HEK293 (cell line): ENCODE measurements around the gene COL8A1.

ENCODE experiments used
- CTCF ChIA-PET: fragments of 350-600 bp; formaldehyde crosslinking; extraction: SDS; loops from one replicate; lab custom pipeline; 2021; ENCODE audit warnings: antibody characterized with exemption; lab: Yijun Ruan, JAX
- POLR2A ChIA-PET: fragments of 300-600 bp; formaldehyde crosslinking; extraction: SDS; loops from one replicate; lab custom pipeline; 2020; ENCODE audit warnings: antibody characterized with exemption, inconsistent platforms; lab: Yijun Ruan, JAX
- H3K27ac ChIP-seq: fragments of 200-500 bp; sonication (Bioruptor generic); 2 replicates; pipeline ENCODE4 v1.5.1; 2014; ENCODE audit warnings: low read depth, low read length, control low read depth, inconsistent platforms; ENCODE audit errors: extremely low read depth
- H3K36me3 ChIP-seq, 2 experiments: fragments of 200-500 bp in 1 of 2; sonication (Bioruptor generic) in 1 of 2; 1 replicate in 1 of 2; 2 replicates in 1 of 2; pipeline ENCODE4 v1.5.1; 2014 to 2017; ENCODE audit warnings: inconsistent platforms in 2 of 2, low read length in 2 of 2; ENCODE audit not compliant: control insufficient read depth in 2 of 2, insufficient read depth in 1 of 2
- H3K4me1 ChIP-seq: fragments of 200-500 bp; sonication (Bioruptor generic); 2 replicates; pipeline ENCODE4 v1.5.1; 2014; ENCODE audit warnings: mild to moderate bottlenecking, low read length, inconsistent platforms; ENCODE audit not compliant: control insufficient read depth, insufficient read depth
- H3K4me3 ChIP-seq: 2 replicates; pipeline ENCODE4 v1.5.1; 2011; ENCODE audit warnings: low read depth, mild to moderate bottlenecking, control low read depth, low read length, moderate library complexity
- H3K9me3 ChIP-seq: fragments of 200-500 bp; sonication (Bioruptor generic); 2 replicates; pipeline ENCODE4 v1.5.1; 2014; ENCODE audit warnings: low read depth, low read length, inconsistent platforms; ENCODE audit not compliant: control insufficient read depth, insufficient read depth
- BCL11A ChIP-seq: fragments of 450-650 bp; formaldehyde crosslinking; IDR thresholded peaks from 2 replicates; pipeline ENCODE4 v1.5.1; 2016; ENCODE audit warnings: low read depth, missing biosample characterization, missing genetic modification characterization
- GLI4 ChIP-seq: fragments of 450-650 bp; formaldehyde crosslinking; IDR thresholded peaks from 2 replicates; pipeline ENCODE4 v1.5.1; 2016; ENCODE audit warnings: missing biosample characterization, missing genetic modification characterization
- KLF1 ChIP-seq: fragments of 450-650 bp; formaldehyde crosslinking; IDR thresholded peaks from 2 replicates; pipeline ENCODE4 v1.5.1; 2016; ENCODE audit warnings: missing biosample characterization, missing genetic modification characterization
- KLF17 ChIP-seq: fragments of 450-650 bp; formaldehyde crosslinking; IDR thresholded peaks from 2 replicates; pipeline ENCODE4 v1.5.1; 2016; ENCODE audit warnings: missing biosample characterization, missing genetic modification characterization
- PRDM4 ChIP-seq: fragments of 450-650 bp; formaldehyde crosslinking; IDR thresholded peaks from 2 replicates; pipeline ENCODE4 v1.5.1; 2017; ENCODE audit warnings: missing biosample characterization, missing genetic modification characterization
- SP2 ChIP-seq: fragments of 450-650 bp; formaldehyde crosslinking; IDR thresholded peaks from 2 replicates; pipeline ENCODE4 v1.5.1; 2016; ENCODE audit warnings: missing biosample characterization, missing genetic modification characterization
- SP7 ChIP-seq: fragments of 450-650 bp; formaldehyde crosslinking; IDR thresholded peaks from 2 replicates; pipeline ENCODE4 v1.5.1; 2016; ENCODE audit warnings: missing biosample characterization, missing genetic modification characterization
- WT1 ChIP-seq: fragments of 450-650 bp; formaldehyde crosslinking; IDR thresholded peaks from 2 replicates; pipeline ENCODE4 v1.5.1; 2016; ENCODE audit warnings: missing biosample characterization, missing genetic modification characterization
- ZBTB10 ChIP-seq: fragments of 450-650 bp; formaldehyde crosslinking; IDR thresholded peaks from 2 replicates; pipeline ENCODE4 v1.5.1; 2016; ENCODE audit warnings: missing biosample characterization, missing genetic modification characterization
- ZBTB21 ChIP-seq: fragments of 450-650 bp; formaldehyde crosslinking; IDR thresholded peaks from 2 replicates; pipeline ENCODE4 v1.5.1; 2017; ENCODE audit warnings: missing biosample characterization, missing genetic modification characterization
- ZBTB48 ChIP-seq: fragments of 450-650 bp; formaldehyde crosslinking; IDR thresholded peaks from 2 replicates; pipeline ENCODE4 v1.5.1; 2016; ENCODE audit warnings: missing biosample characterization, missing genetic modification characterization
- ZFP3 ChIP-seq: fragments of 450-650 bp; formaldehyde crosslinking; IDR thresholded peaks from 2 replicates; pipeline ENCODE4 v1.5.1; 2016; ENCODE audit warnings: low read depth, missing biosample characterization, missing genetic modification characterization
- ZFP37 ChIP-seq: fragments of 450-650 bp; formaldehyde crosslinking; IDR thresholded peaks from 2 replicates; pipeline ENCODE4 v1.5.1; 2016; ENCODE audit warnings: missing biosample characterization, missing genetic modification characterization
- ZFP41 ChIP-seq: fragments of 450-650 bp; formaldehyde crosslinking; IDR thresholded peaks from 2 replicates; pipeline ENCODE4 v1.5.1; 2016; ENCODE audit warnings: missing biosample characterization, missing genetic modification characterization, borderline replicate concordance
- ZNF114 ChIP-seq: fragments of 450-650 bp; formaldehyde crosslinking; IDR thresholded peaks from 2 replicates; pipeline ENCODE4 v1.5.0; 2017; ENCODE audit warnings: missing biosample characterization, missing genetic modification characterization
- ZNF121 ChIP-seq: fragments of 450-650 bp; formaldehyde crosslinking; IDR thresholded peaks from 2 replicates; pipeline ENCODE4 v1.5.1; 2016; ENCODE audit warnings: missing biosample characterization, missing genetic modification characterization
- ZNF175 ChIP-seq: fragments of 450-650 bp; formaldehyde crosslinking; IDR thresholded peaks from 2 replicates; pipeline ENCODE4 v1.5.1; 2016; ENCODE audit warnings: missing biosample characterization, missing genetic modification characterization
- ZNF18 ChIP-seq: fragments of 450-650 bp; formaldehyde crosslinking; IDR thresholded peaks from 2 replicates; pipeline ENCODE4 v1.5.1; 2016; ENCODE audit warnings: missing biosample characterization, missing genetic modification characterization
- ZNF2 ChIP-seq: fragments of 450-650 bp; formaldehyde crosslinking; IDR thresholded peaks from 2 replicates; pipeline ENCODE4 v1.5.1; 2016; ENCODE audit warnings: missing biosample characterization, missing genetic modification characterization
- ZNF221 ChIP-seq: fragments of 450-650 bp; formaldehyde crosslinking; IDR thresholded peaks from 2 replicates; pipeline ENCODE4 v1.5.1; 2017; ENCODE audit warnings: missing biosample characterization, missing genetic modification characterization, borderline replicate concordance
- ZNF223 ChIP-seq: fragments of 450-650 bp; formaldehyde crosslinking; IDR thresholded peaks from 2 replicates; pipeline ENCODE4 v1.5.1; 2016; ENCODE audit warnings: missing biosample characterization, missing genetic modification characterization
- ZNF350 ChIP-seq: fragments of 450-650 bp; formaldehyde crosslinking; IDR thresholded peaks from 2 replicates; pipeline ENCODE4 v1.5.0; 2017; ENCODE audit warnings: missing biosample characterization, mild to moderate bottlenecking, missing genetic modification characterization
- ZNF423 ChIP-seq: fragments of 450-650 bp; formaldehyde crosslinking; IDR thresholded peaks from 2 replicates; pipeline ENCODE4 v1.5.1; 2016; ENCODE audit warnings: missing biosample characterization, missing genetic modification characterization
- ZNF514 ChIP-seq: fragments of 450-650 bp; formaldehyde crosslinking; IDR thresholded peaks from 2 replicates; pipeline ENCODE4 v1.5.1; 2016; ENCODE audit warnings: missing biosample characterization, missing genetic modification characterization
- ZNF521 ChIP-seq: fragments of 450-650 bp; formaldehyde crosslinking; IDR thresholded peaks from 2 replicates; pipeline ENCODE4 v1.5.1; 2017; ENCODE audit warnings: missing biosample characterization, mild to moderate bottlenecking, missing genetic modification characterization
- ZNF561 ChIP-seq: fragments of 450-650 bp; IDR thresholded peaks from 2 replicates; pipeline ENCODE4 v1.5.1; 2018; ENCODE audit warnings: missing biosample characterization, missing genetic modification characterization, borderline replicate concordance
- ZNF610 ChIP-seq: fragments of 450-650 bp; formaldehyde crosslinking; IDR thresholded peaks from 2 replicates; pipeline ENCODE4 v1.5.1; 2016; ENCODE audit warnings: missing biosample characterization, missing genetic modification characterization, borderline replicate concordance
- ZNF747 ChIP-seq: fragments of 450-650 bp; formaldehyde crosslinking; IDR thresholded peaks from 2 replicates; pipeline ENCODE4 v1.5.1; 2016; ENCODE audit warnings: missing biosample characterization, missing genetic modification characterization
- ZNF777 ChIP-seq: fragments of 450-650 bp; formaldehyde crosslinking; IDR thresholded peaks from 2 replicates; pipeline ENCODE4 v1.5.1; 2017; ENCODE audit warnings: missing biosample characterization, missing genetic modification characterization, borderline replicate concordance
- ZNF785 ChIP-seq: fragments of 450-650 bp; formaldehyde crosslinking; IDR thresholded peaks from 2 replicates; pipeline ENCODE4 v1.5.1; 2016; ENCODE audit warnings: missing biosample characterization, missing genetic modification characterization
- ZNF791 ChIP-seq: fragments of 450-650 bp; formaldehyde crosslinking; IDR thresholded peaks from 2 replicates; pipeline ENCODE4 v1.5.1; 2016; ENCODE audit warnings: missing biosample characterization, missing genetic modification characterization
- ZNF830 ChIP-seq: fragments of 450-650 bp; IDR thresholded peaks from 2 replicates; pipeline ENCODE4 v1.5.0; 2018; ENCODE audit warnings: missing biosample characterization, missing genetic modification characterization, low read depth, mild to moderate bottlenecking, moderate library complexity

Gene COL8A1

GRCh38 chr3:99681976-99682375 is 43.6 kb downstream of the COL8A1 start:
- Histone ChIP-seq H3K4me1 (no peaks in the 10 kb centered on the region), H3K36me3 (no peaks in the 10 kb centered on the region), H3K27ac (no peak overlapping the region), H3K9me3 (no peaks in the 10 kb centered on the region), H3K4me3 (no peak overlapping the region)
- POLR2A ChIA-PET = no interaction called here
- CTCF ChIA-PET = no interaction called here
- no peak for TF ChIP-seq BCL11A (tag by site-specific recombination)
- no peak for TF ChIP-seq ZNF114 (tag by site-specific recombination)
- TF ChIP-seq KLF17 (tag by site-specific recombination) = no peak
- no peak for TF ChIP-seq ZNF785 (tag by site-specific recombination)
- no peak for TF ChIP-seq KLF1 (tag by site-specific recombination)
- no peak for TF ChIP-seq ZNF791
- TF ChIP-seq WT1 = no peak
- TF ChIP-seq ZNF521 (tag by site-specific recombination) = no peak
- TF ChIP-seq ZNF18 (tag by site-specific recombination) = no peak
- TF ChIP-seq SP2 = no peak
- TF ChIP-seq ZBTB48 (tag by site-specific recombination) = no peak
- no peak for TF ChIP-seq ZFP41
- no peak for TF ChIP-seq ZNF830 (tag by site-specific recombination)
- no peak for TF ChIP-seq ZNF2 (tag by site-specific recombination)
- no peak for TF ChIP-seq ZNF514 (tag by site-specific recombination)

GRCh38 chr3:99683465-99683864 is 45.1 kb downstream of the COL8A1 start:
- POLR2A ChIA-PET = no interaction called here
- Histone ChIP-seq H3K4me3 (no peak overlapping the region), H3K9me3 (no peaks in the 10 kb centered on the region), H3K36me3 (no peaks in the 10 kb centered on the region), H3K27ac (no peak overlapping the region), H3K4me1 (no peaks in the 10 kb centered on the region)
- CTCF ChIA-PET = interaction anchor here (0.7 to 1.9 kb wide), 6 partner anchors 9 to 184 kb away, joined by 3 to 8 read pairs (median 4); no protein-coding TSS in a partner anchor
- TF ChIP-seq ZNF350 (tag by site-specific recombination) (no peak), ZNF514 (tag by site-specific recombination) (no peak), ZNF777 (tag by site-specific recombination) (no peak), GLI4 (tag by site-specific recombination) (no peak), ZNF175 (no peak), ZBTB10 (tag by site-specific recombination) (no peak), ZNF223 (tag by site-specific recombination) (no peak), SP7 (tag by site-specific recombination) (no peak), ZNF747 (tag by site-specific recombination) (no peak), ZFP37 (tag by site-specific recombination) (no peak), PRDM4 (no peak), ZBTB21 (tag by site-specific recombination) (no peak), WT1 (no peak), ZNF221 (tag by site-specific recombination) (no peak), ZNF561 (no peak), ZNF610 (tag by site-specific recombination) (no peak), ZNF423 (tag by site-specific recombination) (no peak), ZNF121 (no peak), ZFP3 (tag by site-specific recombination) (no peak)
